ENCODE measurements around the gene HK3.

DNA sequence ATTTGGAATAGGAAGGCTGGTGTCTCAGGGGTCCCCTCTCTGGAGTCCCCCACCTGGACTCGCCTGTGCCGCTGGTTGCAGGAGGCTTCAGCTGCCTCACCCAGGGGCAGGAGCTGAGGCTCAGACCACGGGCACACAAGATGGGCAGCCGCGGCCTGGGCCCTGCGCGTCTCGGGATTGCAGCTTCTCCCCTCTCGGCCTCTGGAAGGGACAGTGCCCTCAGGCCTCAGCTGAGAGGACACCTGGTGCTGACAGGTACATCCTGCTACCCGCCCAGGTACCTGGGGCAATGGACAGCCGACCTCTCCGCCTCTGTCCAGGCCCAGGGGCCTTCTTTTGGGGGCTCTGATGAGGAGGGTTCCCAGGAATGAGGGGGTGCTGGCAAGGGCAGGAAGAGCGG, 50.5 kb downstream of the HK3 start:
- TF ChIP-seq, protein P1, sequence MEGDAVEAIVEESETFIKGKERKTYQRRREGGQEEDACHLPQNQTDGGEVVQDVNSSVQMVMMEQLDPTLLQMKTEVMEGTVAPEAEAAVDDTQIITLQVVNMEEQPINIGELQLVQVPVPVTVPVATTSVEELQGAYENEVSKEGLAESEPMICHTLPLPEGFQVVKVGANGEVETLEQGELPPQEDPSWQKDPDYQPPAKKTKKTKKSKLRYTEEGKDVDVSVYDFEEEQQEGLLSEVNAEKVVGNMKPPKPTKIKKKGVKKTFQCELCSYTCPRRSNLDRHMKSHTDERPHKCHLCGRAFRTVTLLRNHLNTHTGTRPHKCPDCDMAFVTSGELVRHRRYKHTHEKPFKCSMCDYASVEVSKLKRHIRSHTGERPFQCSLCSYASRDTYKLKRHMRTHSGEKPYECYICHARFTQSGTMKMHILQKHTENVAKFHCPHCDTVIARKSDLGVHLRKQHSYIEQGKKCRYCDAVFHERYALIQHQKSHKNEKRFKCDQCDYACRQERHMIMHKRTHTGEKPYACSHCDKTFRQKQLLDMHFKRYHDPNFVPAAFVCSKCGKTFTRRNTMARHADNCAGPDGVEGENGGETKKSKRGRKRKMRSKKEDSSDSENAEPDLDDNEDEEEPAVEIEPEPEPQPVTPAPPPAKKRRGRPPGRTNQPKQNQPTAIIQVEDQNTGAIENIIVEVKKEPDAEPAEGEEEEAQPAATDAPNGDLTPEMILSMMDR (optimal IDR thresholded peaks at IDR 0.05 in 1 of 3, IDR thresholded peaks at IDR 0.05 in 1 of 3, conservative IDR thresholded peaks at IDR 0.05 in 1 of 3; ENCODE audit: extremely low read depth in 1 of 3, insufficient read depth in 2 of 3, low read length in 3 of 3): no peak
- no peak for TF ChIP-seq EZH2 (IDR thresholded peaks at IDR 0.05; ENCODE audit: low read length)

Measured in keratinocyte (primary cell).